ENCODE data around the gene LIMS1.

- TF ChIP-seq EZH2 (IDR thresholded peaks at IDR 0.05) (no peak), POLR2AphosphoS5 (IDR thresholded peaks at IDR 0.05; ENCODE audit: borderline replicate concordance, low read depth, low read length) (no peak), FOXP2 (optimal IDR thresholded peaks at IDR 0.05; ENCODE audit: control extremely low read depth, extremely low read length, insufficient read depth) (no peak)
Observed at GRCh38 chr2:108630567-108631405, 96.5 kb downstream of the LIMS1 start.
